NCI-H526 (cell line): Measurements from ENCODE around the gene OR8B3.

Source experiments
- DNase-seq, 2 experiments: peaks; one replicate each; lab custom pipeline; 2025; lab: John Stamatoyannopoulos, UW

Gene OR8B3

GRCh38 chr11:124359566-124359965 is 39.3 kb downstream of the OR8B3 start:
- DNase-seq: no peak

DNA sequence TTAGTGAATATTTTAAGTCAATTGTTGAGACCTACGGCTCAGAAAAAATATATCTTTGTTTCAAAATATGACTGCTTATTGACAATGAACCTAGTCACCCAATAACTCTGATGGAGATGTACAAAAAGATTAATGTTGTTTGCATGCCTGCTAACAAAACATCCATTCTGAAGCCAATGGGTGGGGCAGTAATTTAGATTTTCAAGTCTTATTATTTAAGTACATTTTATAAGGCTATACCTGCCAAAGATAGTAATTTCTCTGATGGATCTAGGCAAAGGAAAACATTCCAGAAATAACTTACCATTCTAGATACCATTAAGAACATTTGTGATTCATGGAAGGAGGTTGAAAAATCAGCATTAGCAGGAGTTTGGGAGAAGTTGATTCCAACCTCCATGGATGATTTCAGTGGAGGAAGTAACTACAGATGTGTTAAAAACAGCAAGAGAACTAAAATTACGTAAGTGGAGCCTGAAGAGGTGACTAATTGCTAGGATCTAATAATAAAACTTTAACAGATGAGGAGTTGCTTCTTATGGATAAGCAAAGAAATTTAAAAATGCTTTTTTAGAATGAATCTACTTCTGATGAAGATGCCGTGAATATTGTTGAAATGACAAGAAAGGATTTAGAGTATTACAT is 52.4 kb downstream of the OR8B3 start:
- no peak for DNase-seq
